ENCODE measurements around the gene HCFC1.

The HCFC1 gene

GRCh38 chrX:153933748-153934147 lies 37.9 kb downstream of the HCFC1 start:
- no peaks in the 10 kb centered on the region for H3K27me3 Mint-ChIP-seq
- H3K4me3 Mint-ChIP-seq: peak overlapping the region; percentile 81
- ATAC-seq (replicated peaks; ENCODE audit: extremely low read depth, poor library complexity, severe bottlenecking): no peak
- DNase-seq (ENCODE audit: low spot score in 2 of 2): no peak
- H3K27ac Mint-ChIP-seq (ENCODE audit: low read depth): peak overlapping the region; percentile 69
- no peaks in the 10 kb centered on the region for H3K9me3 Mint-ChIP-seq
- H3K36me3 Mint-ChIP-seq (ENCODE audit: insufficient read depth): peaks cover 11% of the 10 kb centered on the region
- H3K4me1 Mint-ChIP-seq: peaks cover 10% of the 10 kb centered on the region

GRCh38 chrX:153932220-153932915 lies 39.2 kb downstream of the HCFC1 start:
- no peak overlapping the region for H3K4me3 Mint-ChIP-seq
- peaks cover 14% of the 10 kb centered on the region for H3K36me3 Mint-ChIP-seq (ENCODE audit: insufficient read depth)
- H3K9me3 Mint-ChIP-seq: no peaks in the 10 kb centered on the region
- H3K27me3 Mint-ChIP-seq: no peaks in the 10 kb centered on the region
- DNase-seq (ENCODE audit: low spot score in 2 of 2) (no peak), ATAC-seq (replicated peaks; ENCODE audit: extremely low read depth, poor library complexity, severe bottlenecking) (no peak)
- H3K4me1 Mint-ChIP-seq: peaks cover 19% of the 10 kb centered on the region
- H3K27ac Mint-ChIP-seq (ENCODE audit: low read depth): no peak overlapping the region

GRCh38 chrX:153931748-153932147 lies 39.9 kb downstream of the HCFC1 start:
- ATAC-seq (replicated peaks; ENCODE audit: extremely low read depth, poor library complexity, severe bottlenecking): no peak
- no peak for DNase-seq (ENCODE audit: low spot score in 2 of 2)
- Mint-ChIP-seq H3K27ac (ENCODE audit: low read depth) (peak overlapping the region; percentile 71), H3K36me3 (ENCODE audit: insufficient read depth) (peaks cover 16% of the 10 kb centered on the region), H3K4me1 (peaks cover 24% of the 10 kb centered on the region), H3K9me3 (no peaks in the 10 kb centered on the region), H3K27me3 (no peaks in the 10 kb centered on the region), H3K4me3 (no peak overlapping the region)

- ATAC-seq (replicated peaks; ENCODE audit: extremely low read depth, poor library complexity, severe bottlenecking): no peak
- no peak overlapping the region for H3K4me3 Mint-ChIP-seq
- no peaks in the 10 kb centered on the region for H3K9me3 Mint-ChIP-seq
- no peaks in the 10 kb centered on the region for H3K27me3 Mint-ChIP-seq
- H3K4me1 Mint-ChIP-seq: peaks cover 24% of the 10 kb centered on the region
- H3K27ac Mint-ChIP-seq (ENCODE audit: low read depth): peak overlapping the region; percentile 71
- peaks cover 13% of the 10 kb centered on the region for H3K36me3 Mint-ChIP-seq (ENCODE audit: insufficient read depth)
- DNase-seq (ENCODE audit: low spot score in 2 of 2): no peak
These were observed 40.5 kb downstream of the HCFC1 start for GRCh38 chrX:153931151-153931550.

GRCh38 chrX:153930011-153930910 lies 41.4 kb downstream of the HCFC1 start:
- H3K27ac Mint-ChIP-seq (ENCODE audit: low read depth): no peak overlapping the region
- H3K4me1 Mint-ChIP-seq: peaks cover 30% of the 10 kb centered on the region
- no peak for ATAC-seq (replicated peaks; ENCODE audit: extremely low read depth, poor library complexity, severe bottlenecking)
- DNase-seq (ENCODE audit: low spot score in 2 of 2): no peak
- no peak overlapping the region for H3K4me3 Mint-ChIP-seq
- no peaks in the 10 kb centered on the region for H3K9me3 Mint-ChIP-seq
- H3K36me3 Mint-ChIP-seq (ENCODE audit: insufficient read depth): peaks cover 16% of the 10 kb centered on the region
- H3K27me3 Mint-ChIP-seq: no peaks in the 10 kb centered on the region

- Mint-ChIP-seq H3K4me1 (peaks cover 33% of the 10 kb centered on the region), H3K27me3 (no peaks in the 10 kb centered on the region), H3K9me3 (no peaks in the 10 kb centered on the region), H3K4me3 (no peak overlapping the region), H3K36me3 (ENCODE audit: insufficient read depth) (peaks cover 16% of the 10 kb centered on the region), H3K27ac (ENCODE audit: low read depth) (no peak overlapping the region)
- DNase-seq (ENCODE audit: low spot score in 2 of 2) (no peak), ATAC-seq (replicated peaks; ENCODE audit: extremely low read depth, poor library complexity, severe bottlenecking) (no peak)
These were observed 42.0 kb downstream of the HCFC1 start for GRCh38 chrX:153929576-153929975.

GRCh38 chrX:153928846-153929245 lies 42.8 kb downstream of the HCFC1 start:
- H3K4me3 Mint-ChIP-seq: peak overlapping the region; percentile 87
- H3K4me1 Mint-ChIP-seq: peaks cover 39% of the 10 kb centered on the region
- peak overlapping the region; percentile 96 for H3K27ac Mint-ChIP-seq (ENCODE audit: low read depth)
- H3K27me3 Mint-ChIP-seq: no peaks in the 10 kb centered on the region
- no peaks in the 10 kb centered on the region for H3K9me3 Mint-ChIP-seq
- peaks cover 16% of the 10 kb centered on the region for H3K36me3 Mint-ChIP-seq (ENCODE audit: insufficient read depth)
- ATAC-seq (replicated peaks; ENCODE audit: extremely low read depth, poor library complexity, severe bottlenecking): no peak
- no peak for DNase-seq (ENCODE audit: low spot score in 2 of 2)

- Mint-ChIP-seq H3K9me3 (no peaks in the 10 kb centered on the region), H3K4me1 (peaks cover 43% of the 10 kb centered on the region), H3K27ac (ENCODE audit: low read depth) (peak overlapping the region; percentile 96), H3K4me3 (peak overlapping the region; percentile 87), H3K27me3 (no peaks in the 10 kb centered on the region), H3K36me3 (ENCODE audit: insufficient read depth) (peaks cover 15% of the 10 kb centered on the region)
- DNase-seq (ENCODE audit: low spot score in 2 of 2) (peak; percentile 77 to 91), ATAC-seq (replicated peaks; ENCODE audit: extremely low read depth, poor library complexity, severe bottlenecking) (peak; percentile 73)
These were observed 43.5 kb downstream of the HCFC1 start for GRCh38 chrX:153927922-153928760.

GRCh38 chrX:153927672-153927921 lies 44.0 kb downstream of the HCFC1 start:
- no peaks in the 10 kb centered on the region for H3K9me3 Mint-ChIP-seq
- ATAC-seq (replicated peaks; ENCODE audit: extremely low read depth, poor library complexity, severe bottlenecking): no peak
- peaks cover 49% of the 10 kb centered on the region for H3K4me1 Mint-ChIP-seq
- peaks cover 15% of the 10 kb centered on the region for H3K36me3 Mint-ChIP-seq (ENCODE audit: insufficient read depth)
- H3K4me3 Mint-ChIP-seq: peak overlapping the region; percentile 87
- no peak for DNase-seq (ENCODE audit: low spot score in 2 of 2)
- peak overlapping the region; percentile 96 for H3K27ac Mint-ChIP-seq (ENCODE audit: low read depth)
- H3K27me3 Mint-ChIP-seq: no peaks in the 10 kb centered on the region

GRCh38 chrX:153926858-153927671 lies 44.6 kb downstream of the HCFC1 start:
- ATAC-seq (replicated peaks; ENCODE audit: extremely low read depth, poor library complexity, severe bottlenecking) (peak; percentile 59), DNase-seq (ENCODE audit: low spot score in 2 of 2) (peak; percentile 41 to 62)
- peak overlapping the region; percentile 96 for H3K27ac Mint-ChIP-seq (ENCODE audit: low read depth)
- H3K9me3 Mint-ChIP-seq: no peaks in the 10 kb centered on the region
- H3K36me3 Mint-ChIP-seq (ENCODE audit: insufficient read depth): peaks cover 11% of the 10 kb centered on the region
- H3K4me3 Mint-ChIP-seq: peak overlapping the region; percentile 87
- H3K4me1 Mint-ChIP-seq: peaks cover 54% of the 10 kb centered on the region
- H3K27me3 Mint-ChIP-seq: no peaks in the 10 kb centered on the region

- ATAC-seq (replicated peaks; ENCODE audit: extremely low read depth, poor library complexity, severe bottlenecking) (no peak), DNase-seq (ENCODE audit: low spot score in 2 of 2) (no peak)
- Mint-ChIP-seq H3K4me1 (peaks cover 54% of the 10 kb centered on the region), H3K36me3 (ENCODE audit: insufficient read depth) (peaks cover 11% of the 10 kb centered on the region), H3K9me3 (no peaks in the 10 kb centered on the region), H3K27ac (ENCODE audit: low read depth) (peak overlapping the region; percentile 96), H3K27me3 (no peaks in the 10 kb centered on the region), H3K4me3 (peak overlapping the region; percentile 87)
These were observed 45.1 kb downstream of the HCFC1 start for GRCh38 chrX:153926552-153926857.
